Urinary bladder (tissue), 4 donors: ENCODE measurements around the gene PRPF6. TPM values are rescaled to one million over a fixed set of nuclear protein-coding genes. Genes with fewer than 3 reads are reported as not detected.

Experiments used
- DNase-seq: peaks from one replicate; pipeline ENCODE4 v3.0.0-alpha.2; 2015; ENCODE audit errors: extremely low spot score
- H3K27ac ChIP-seq: one replicate; pipeline ENCODE4 v1.5.1; 2013; ENCODE audit warnings: low read depth, mild to moderate bottlenecking, moderate library complexity
- H3K36me3 ChIP-seq: one replicate; pipeline ENCODE4 v1.6.1; 2013; ENCODE audit warnings: mild to moderate bottlenecking, moderate library complexity; ENCODE audit not compliant: insufficient read depth
- H3K4me1 ChIP-seq: one replicate; pipeline ENCODE4 v1.6.1; 2013; ENCODE audit warnings: mild to moderate bottlenecking, moderate library complexity; ENCODE audit not compliant: insufficient read depth
- H3K4me3 ChIP-seq: one replicate; pipeline ENCODE4 v1.5.1; 2013; ENCODE audit warnings: low read depth, low read length
- WGBS: extraction: QIAGEN DNeasy Blood & Tissue Kit; methylation state at CpG from one replicate; pipeline ENCODE4 v1.1.7; 2013; 5-methylcytosine and 5-hydroxymethylcytosine counted together
- polyA plus RNA-seq: library from polyadenylated mRNA; stranded (reverse); fragments of 200-250 nt; gene quantifications from one replicate; pipeline ENCODE4 v1.2.3, GENCODE V29; 2013
- total RNA-seq: library from RNA; depleted of rRNA; stranded (reverse); fragments of >200 nt; gene quantifications from one replicate; pipeline ENCODE4 v1.2.3, GENCODE V29; 2014
- donor health status: healthy with polysubstance abuse.
- donor health status: healthy.

The PRPF6 gene
- total and polyA plus RNA-seq, 2 donors: 44.1 to 71.8 TPM

DNA sequence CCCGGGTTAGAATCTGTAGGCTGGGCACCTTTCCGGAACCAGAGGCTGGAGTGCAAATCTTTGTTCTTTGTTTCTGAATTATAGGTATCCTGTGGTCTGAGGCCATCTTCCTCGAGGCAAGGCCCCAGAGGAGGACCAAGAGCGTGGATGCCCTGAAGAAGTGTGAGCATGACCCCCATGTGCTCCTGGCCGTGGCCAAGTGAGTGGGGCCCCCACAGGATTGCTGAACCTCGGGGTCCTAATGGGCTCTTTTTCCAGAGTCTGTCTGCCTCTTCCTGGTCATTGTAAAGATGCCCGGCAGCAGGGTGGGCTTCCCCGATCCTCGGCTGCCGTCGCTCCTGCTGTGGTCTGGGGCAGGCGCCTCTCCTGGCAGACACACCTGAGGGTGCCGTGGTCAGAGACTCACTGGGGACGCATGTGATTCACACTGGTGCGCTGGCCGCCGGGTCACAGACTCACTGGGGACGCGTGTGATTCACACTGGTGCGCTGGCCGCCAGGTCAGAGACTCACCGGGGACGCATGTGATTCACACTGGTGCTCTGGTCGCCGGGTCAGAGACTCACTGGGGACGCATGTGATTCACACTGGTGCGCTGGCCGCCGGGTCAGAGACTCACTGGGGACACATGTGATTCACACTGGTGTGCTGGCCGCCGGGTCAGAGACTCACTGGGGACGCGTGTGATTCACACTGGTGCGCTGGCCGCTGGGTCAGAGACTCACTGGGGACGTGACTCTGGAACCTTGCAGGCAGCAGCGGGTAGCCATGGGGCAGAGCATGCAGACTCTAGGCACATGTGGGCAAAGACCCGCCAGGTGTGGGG is 48.6 kb downstream of the PRPF6 start:
- Histone ChIP-seq H3K27ac (no peak overlapping the region), H3K36me3 (peaks cover 8% of the 10 kb centered on the region), H3K4me1 (no peaks in the 10 kb centered on the region), H3K4me3 (no peak overlapping the region)
- no peak for DNase-seq
- 95% methylated on average over 38 of the region's 38 CpGs for WGBS

DNA sequence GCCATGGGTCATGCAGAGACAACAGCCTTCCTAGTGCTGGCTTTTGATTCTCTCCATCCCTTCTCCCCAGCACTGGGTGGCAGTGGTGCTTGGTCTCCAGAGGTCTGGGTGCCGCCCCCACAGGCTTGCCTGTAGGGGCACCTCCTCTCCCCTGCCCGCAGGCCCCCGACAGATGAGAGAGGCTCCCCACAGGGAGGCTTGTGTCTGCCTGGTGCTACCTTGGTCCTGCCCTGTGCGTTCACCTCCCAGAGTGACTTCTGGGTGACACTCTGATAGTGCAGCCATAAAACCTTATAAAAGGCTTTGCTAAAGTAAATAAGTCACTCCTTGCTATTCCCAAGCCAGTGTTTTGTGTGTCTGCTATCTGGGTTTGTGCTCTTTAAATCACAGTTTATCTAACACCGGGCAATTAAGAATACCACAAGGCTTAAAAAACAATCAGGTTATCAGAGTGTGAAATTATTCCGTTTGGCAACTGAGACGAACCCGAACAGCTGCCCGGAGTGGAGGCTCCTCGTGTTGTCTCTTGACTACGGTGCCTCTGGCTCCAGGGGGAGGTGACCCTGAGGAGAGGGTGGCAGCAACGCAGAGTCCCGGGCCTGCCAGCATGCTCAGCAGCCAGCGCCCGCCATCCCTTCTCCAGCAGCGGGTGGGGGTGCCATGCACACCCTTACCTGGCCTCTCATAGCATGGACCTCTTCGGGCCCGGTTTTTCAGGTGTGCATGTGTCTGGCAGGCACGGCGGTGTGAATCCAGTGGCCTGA is 49.6 kb downstream of the PRPF6 start:
- H3K4me3 ChIP-seq: no peak overlapping the region
- 74% methylated on average over 20 of the region's 20 CpGs for WGBS
- H3K27ac ChIP-seq: no peak overlapping the region
- no peak for DNase-seq
- H3K36me3 ChIP-seq: peaks cover 8% of the 10 kb centered on the region
- no peaks in the 10 kb centered on the region for H3K4me1 ChIP-seq

DNA sequence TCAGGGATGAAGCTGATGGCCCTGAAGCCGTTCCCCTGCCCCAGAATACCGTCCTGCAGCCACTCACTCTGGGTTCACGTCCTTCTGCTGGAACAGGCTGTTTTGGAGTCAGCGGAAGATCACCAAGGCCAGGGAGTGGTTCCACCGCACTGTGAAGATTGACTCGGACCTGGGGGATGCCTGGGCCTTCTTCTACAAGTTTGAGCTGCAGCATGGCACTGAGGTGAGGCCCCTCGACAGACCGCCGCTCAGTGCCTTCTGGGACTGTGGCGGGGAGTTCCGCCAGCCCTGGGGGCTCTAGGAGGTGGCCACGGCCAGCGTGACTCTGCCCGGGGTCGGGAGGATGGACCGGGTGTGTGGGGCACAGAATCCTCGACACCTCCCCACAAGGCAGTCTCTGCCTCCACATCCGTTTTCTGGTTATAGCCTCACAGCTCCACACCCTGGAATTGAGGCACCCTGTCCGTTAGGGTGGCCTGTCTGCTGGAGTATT is 50.9 kb downstream of the PRPF6 start:
- 93% methylated on average over 19 of the region's 19 CpGs for WGBS
- no peaks in the 10 kb centered on the region for H3K4me1 ChIP-seq
- H3K27ac ChIP-seq: no peak overlapping the region
- DNase-seq: no peak
- H3K4me3 ChIP-seq: no peak overlapping the region
- peaks cover 8% of the 10 kb centered on the region for H3K36me3 ChIP-seq

DNA sequence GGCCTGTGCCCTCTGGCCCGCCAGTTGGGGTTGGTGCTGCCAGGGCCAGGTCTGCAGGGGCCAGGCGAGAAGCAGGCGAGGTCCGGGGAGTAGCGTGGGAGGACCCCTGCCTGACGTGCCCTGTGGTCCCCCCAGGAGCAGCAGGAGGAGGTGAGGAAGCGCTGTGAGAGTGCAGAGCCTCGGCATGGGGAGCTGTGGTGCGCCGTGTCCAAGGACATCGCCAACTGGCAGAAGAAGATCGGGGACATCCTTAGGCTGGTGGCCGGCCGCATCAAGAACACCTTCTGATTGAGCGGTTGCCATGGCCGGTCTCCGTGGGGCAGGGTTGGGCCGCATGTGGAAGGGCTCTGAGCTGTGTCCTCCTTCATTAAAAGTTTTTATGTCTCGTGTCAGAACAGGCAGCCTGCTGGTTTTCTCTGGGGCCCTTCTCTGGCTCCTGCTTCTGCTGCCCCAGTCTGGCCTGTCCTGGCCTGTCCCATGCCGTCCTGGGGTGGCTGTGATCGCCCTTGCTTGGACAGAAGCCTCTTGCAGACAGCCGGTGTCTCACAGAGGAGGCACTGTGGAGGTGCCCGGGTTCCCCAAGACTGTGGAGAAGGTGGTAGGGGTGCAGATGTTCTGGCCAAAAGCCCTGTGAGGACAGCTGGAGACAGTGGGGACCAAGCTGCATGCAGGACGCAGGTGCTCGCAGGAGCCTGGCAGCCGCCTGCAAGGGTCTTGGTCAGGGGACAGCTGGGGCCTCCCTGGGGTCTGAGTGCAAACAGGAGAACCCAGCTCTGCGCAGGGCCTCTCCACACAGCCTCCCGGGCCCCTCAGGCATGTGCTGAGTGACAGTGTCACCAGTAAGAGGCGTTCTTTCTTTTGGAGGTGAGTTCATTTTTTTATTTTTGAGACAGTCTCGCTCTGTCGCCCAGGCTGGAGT is 52.0 kb downstream of the PRPF6 start:
- Histone ChIP-seq H3K4me1 (no peaks in the 10 kb centered on the region), H3K4me3 (no peak overlapping the region), H3K36me3 (peaks cover 8% of the 10 kb centered on the region), H3K27ac (no peak overlapping the region)
- DNase-seq: no peak
- WGBS: 92% methylated on average over 31 of the region's 31 CpGs

DNA sequence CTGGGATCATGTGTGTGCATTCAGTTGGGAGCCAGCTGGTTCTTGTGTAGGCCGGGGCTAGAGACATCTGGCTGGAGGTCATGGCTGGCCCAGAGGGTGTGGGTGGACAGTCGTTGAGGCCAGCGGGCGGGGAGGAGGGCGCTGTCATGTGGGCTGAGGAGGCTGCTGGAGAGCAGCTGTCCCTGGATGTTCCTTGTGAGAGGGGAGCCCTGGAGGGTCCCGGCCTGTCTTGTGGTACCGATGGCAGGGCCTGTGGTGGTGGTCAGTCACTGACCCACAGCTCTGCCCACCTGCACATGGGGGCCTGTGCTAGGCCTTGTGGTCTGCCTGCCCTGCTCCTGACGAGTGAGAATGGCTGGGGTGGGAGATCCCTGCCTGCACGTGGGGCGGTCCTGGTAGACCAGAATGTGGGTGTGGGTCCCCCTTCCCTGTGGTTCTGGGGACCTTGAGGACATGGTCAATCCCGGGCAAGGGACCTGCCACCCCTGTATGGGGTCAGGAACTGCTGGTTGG is 53.1 kb downstream of the PRPF6 start:
- 69% methylated on average over 11 of the region's 11 CpGs for WGBS
- Histone ChIP-seq H3K4me1 (no peaks in the 10 kb centered on the region), H3K4me3 (no peak overlapping the region), H3K27ac (no peak overlapping the region), H3K36me3 (peaks cover 3% of the 10 kb centered on the region)
- DNase-seq: no peak

DNA sequence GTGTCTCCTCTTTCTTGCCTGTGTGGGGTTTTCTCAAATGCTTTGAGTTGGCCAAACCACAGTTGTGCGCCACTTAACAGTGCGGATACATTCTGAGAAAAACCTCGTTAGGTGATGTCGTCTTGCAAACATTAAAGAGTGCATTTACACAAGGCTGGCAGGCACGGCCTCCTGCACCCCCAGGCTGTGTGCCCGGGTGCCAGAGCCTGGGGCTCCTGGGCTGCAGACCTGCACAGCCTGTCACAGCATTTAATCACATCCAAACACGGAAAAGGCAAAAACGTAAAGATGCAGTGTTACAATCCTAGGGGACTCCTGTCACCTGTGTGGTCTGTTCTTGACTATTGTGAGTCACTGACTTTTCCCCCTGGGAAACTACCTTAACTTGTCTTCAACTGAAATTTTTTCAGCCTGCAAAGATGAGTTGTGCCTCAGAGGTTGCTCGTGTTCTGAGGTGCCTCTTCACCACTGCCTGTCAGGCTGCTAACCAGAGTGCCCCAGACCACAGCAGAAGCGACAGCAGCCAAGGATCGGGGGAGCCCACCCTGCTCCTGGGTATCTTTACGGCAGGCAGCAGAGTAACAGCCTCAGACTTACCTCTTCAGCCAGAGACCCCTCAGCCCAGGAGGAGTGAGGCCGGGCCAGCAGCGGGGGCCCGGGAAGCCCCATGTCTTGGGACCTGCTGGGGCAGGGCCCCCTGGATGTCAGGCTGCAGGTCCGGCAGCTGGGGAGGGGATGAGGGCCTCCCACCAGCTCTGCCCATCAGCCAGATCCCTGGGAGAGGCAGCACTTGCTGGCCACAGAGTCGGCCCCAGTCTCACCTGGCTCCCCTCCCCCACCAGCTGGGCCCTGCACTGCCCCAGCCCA is 54.4 kb downstream of the PRPF6 start:
- 81% methylated on average over 17 of the region's 17 CpGs for WGBS
- Histone ChIP-seq H3K4me1 (no peaks in the 10 kb centered on the region), H3K36me3 (peaks cover 3% of the 10 kb centered on the region), H3K4me3 (no peak overlapping the region), H3K27ac (no peak overlapping the region)
- no peak for DNase-seq

DNA sequence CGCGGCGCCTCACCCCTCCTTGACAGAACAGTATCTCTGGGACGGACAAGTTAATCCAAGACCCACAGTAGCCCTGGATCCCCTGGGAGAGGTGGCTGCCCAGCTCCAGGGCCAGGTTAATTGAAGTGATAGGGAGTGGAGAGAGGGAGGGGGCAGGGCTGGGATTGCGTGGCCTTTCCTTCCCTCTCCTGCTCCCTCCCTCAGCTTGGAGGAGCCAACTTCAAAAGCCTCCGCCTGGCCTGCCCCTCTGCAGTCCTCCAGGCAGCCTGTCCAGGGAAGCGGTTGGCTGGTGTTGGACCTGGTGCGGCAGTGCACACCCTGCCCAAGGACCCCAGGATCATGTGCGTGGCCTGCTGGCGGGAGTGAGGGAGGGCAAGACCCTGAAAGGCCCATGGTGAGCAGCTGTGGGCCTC is 55.0 kb downstream of the PRPF6 start, which contains the start of gene C20orf204:
TSS of gene C20orf204 (plus strand) at position 250 of the 413 bp plus-strand sequence. CDS start at position 392, 142 bp downstream.
- DNase-seq: no peak
- WGBS: 73% methylated on average over 10 of the region's 10 CpGs
- Histone ChIP-seq H3K27ac (no peak within 1 kb of the TSS), H3K36me3 (peaks cover 3% of the 10 kb centered on the region), H3K4me3 (no peak within 1 kb of the TSS), H3K4me1 (no peaks in the 10 kb centered on the region)

DNA sequence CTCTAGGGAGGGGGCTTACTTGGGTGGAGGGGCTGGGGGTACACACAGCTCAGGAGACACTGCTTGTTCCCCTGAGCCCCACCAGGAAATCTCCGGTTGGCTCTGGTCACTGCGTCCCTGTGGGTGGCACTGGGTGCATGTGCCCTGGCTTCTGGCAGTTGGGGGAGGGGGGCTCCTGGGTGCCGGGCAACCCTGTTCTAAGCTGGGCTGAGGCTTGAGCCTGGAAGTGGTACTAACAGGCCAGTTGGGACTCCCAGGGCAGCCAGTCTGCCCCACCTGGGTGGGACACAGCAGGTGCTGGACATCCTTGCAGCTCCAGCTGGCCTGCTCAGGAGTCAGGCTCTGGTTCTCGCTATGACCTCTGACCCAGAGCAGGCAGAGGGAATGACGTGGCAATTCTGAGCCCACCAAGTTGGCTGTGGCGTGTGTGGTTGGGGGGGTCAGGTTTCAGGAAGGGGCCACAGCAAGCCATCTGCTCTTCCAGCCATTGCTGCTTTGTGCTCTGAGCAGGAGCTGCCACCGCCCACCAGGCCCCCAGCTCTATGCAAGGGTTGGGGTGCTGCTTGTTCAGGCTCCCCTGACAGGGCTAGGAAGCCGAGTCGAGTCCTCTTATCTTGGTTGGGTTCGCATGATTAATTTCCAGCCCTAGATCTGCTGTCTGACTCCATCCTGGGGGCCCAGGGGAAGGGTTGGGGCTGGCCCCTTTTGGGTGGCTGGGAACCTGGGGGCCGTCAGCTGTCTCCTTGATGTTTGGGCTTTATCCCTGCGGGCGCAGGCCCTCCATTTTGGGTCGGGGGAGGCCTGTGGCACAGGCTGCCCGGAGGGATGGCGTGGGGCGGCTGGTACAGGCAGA is 55.6 kb downstream of the PRPF6 start:
- no peak overlapping the region for H3K27ac ChIP-seq
- H3K4me1 ChIP-seq: no peaks in the 10 kb centered on the region
- no peak overlapping the region for H3K4me3 ChIP-seq
- DNase-seq: no peak
- H3K36me3 ChIP-seq: peaks cover 3% of the 10 kb centered on the region
- WGBS: 56% methylated on average over 17 of the region's 17 CpGs

DNA sequence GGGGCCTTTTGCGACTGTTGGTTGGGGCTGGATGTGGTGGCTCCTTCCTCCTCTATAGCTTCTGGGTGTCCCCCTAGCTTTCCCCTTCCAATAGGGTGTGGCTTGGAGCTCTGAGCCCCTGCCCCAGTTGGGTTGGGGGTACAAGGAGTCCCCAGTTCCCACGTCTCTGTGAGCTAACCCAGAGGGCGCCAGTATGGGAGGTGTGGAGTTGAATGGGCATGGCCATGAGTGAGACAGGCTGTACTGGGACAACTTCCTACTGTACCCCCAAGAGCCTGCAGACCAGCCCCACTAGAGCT is 56.2 kb downstream of the PRPF6 start:
- Histone ChIP-seq H3K36me3 (no peaks in the 10 kb centered on the region), H3K27ac (no peak overlapping the region), H3K4me3 (no peak overlapping the region), H3K4me1 (no peaks in the 10 kb centered on the region)
- 71% methylated on average over 3 of the region's 3 CpGs for WGBS
- DNase-seq: no peak

DNA sequence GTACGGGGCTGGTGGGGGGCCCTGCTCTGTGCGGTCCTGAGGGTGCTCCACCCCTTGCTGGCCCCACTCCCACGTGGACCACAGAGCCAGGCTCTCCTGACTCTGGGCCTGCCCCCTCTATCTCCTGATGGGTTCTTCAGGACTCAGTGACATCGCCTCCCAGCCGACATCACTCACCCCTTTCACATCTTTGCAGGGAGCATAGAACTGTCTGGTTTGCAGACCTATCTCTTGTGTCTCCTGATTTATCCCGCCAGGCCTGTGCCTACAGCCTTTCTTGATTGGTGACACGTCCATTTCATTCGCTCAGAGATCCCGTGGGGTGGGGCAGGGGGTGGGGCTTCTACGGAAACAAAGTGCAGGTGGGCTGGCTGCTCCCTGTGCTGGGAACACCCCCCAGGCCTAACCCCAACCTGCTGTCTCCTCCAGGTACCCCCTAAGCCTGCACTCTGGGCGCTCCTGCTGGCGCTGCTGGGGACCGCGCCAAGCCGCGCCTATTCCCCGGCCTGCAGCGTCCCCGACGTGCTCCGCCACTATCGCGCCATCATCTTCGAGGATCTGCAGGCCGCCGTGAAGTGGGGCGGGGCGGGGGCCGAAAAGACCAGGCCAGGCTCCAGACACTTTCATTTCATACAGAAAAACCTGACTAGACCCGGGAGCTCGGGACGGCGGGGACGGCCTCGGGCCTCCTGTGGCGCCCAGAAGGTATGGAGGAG is 56.7 kb downstream of the PRPF6 start:
- Histone ChIP-seq H3K36me3 (no peaks in the 10 kb centered on the region), H3K27ac (no peak overlapping the region), H3K4me1 (no peaks in the 10 kb centered on the region), H3K4me3 (peak overlapping the region; percentile 20)
- WGBS: 8% methylated on average over 36 of the region's 36 CpGs
- DNase-seq: no peak

DNA sequence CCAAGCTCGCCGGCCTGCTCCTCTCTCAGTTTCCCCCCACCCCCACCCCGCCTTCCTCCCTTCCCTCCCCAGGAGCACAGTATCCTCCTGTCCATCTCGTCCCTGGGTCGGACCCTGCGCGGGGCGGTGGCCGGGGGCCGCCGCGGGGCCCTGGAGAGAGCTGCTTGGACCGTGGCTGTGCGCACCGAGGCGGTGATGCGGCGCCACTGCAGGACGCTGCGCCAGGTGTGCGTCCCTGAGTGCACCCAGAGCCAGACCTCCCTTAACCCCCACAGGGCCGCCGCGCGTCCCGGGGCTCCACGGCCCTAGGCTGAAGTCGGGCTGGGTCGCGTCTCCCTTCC is 57.3 kb downstream of the PRPF6 start:
- no peaks in the 10 kb centered on the region for H3K4me1 ChIP-seq
- no peak for DNase-seq
- 2% methylated on average over 30 of the region's 30 CpGs for WGBS

More for the DNA sequence above, 57.3 kb downstream of the PRPF6 start:
- peak overlapping the region; percentile 20 for H3K4me3 ChIP-seq
- H3K27ac ChIP-seq: no peak overlapping the region
- no peaks in the 10 kb centered on the region for H3K36me3 ChIP-seq
